DND-41 (cell line): ENCODE measurements around the gene ADCY7.

ENCODE experiments used
- ATAC-seq: fragments of 200-7000 bp; cut with Tn5 transposase; 3 replicates; pipeline ENCODE4 v1.9.1; 2021; ENCODE audit warnings: low read depth; ENCODE audit not compliant: insufficient read depth
- DNase-seq: peaks from one replicate; pipeline ENCODE4 v3.0.0-alpha.2; 2020
- H2AFZ ChIP-seq: 2 replicates; pipeline ENCODE4 v1.6.0; 2012; ENCODE audit warnings: low read depth, low read length
- H3K27ac ChIP-seq: 2 replicates; pipeline ENCODE4 v1.5.1; 2012; ENCODE audit warnings: low read length, inconsistent platforms
- H3K27me3 ChIP-seq: fragments of 200-600 bp; sonication (generic); 2 replicates; pipeline ENCODE4 v1.6.0; 2012; ENCODE audit warnings: low read length, mild to moderate bottlenecking, inconsistent platforms; ENCODE audit not compliant: insufficient read depth, poor library complexity
- H3K36me3 ChIP-seq: 2 replicates; pipeline ENCODE4 v1.5.1; 2012; ENCODE audit warnings: low read length, inconsistent platforms; ENCODE audit not compliant: insufficient read depth
- H3K4me1 ChIP-seq: 2 replicates; pipeline ENCODE4 v1.5.1; 2012; ENCODE audit warnings: mild to moderate bottlenecking, low read length; ENCODE audit not compliant: insufficient read depth
- H3K4me2 ChIP-seq: 2 replicates; pipeline ENCODE4 v1.6.0; 2012; ENCODE audit warnings: mild to moderate bottlenecking, moderate library complexity, low read length, inconsistent platforms; ENCODE audit not compliant: insufficient read depth
- H3K4me3 ChIP-seq, 2 experiments: fragments of 200-600 bp in 1 of 2; shearing (Covaris generic) in 1 of 2; 2 replicates each; pipeline ENCODE4 v1.5.1; 2012 to 2016; ENCODE audit warnings: inconsistent platforms in 2 of 2, low read length in 2 of 2, mild to moderate bottlenecking in 2 of 2, low read depth in 1 of 2, moderate library complexity in 1 of 2
- H3K79me2 ChIP-seq: 2 replicates; pipeline ENCODE4 v1.6.0; 2012; ENCODE audit warnings: low read length, inconsistent platforms; ENCODE audit not compliant: insufficient read depth
- H3K9ac ChIP-seq: 2 replicates; pipeline ENCODE4 v1.6.0; 2012; ENCODE audit warnings: low read depth, mild to moderate bottlenecking, inconsistent platforms, low read length, moderate library complexity
- H3K9me3 ChIP-seq: 2 replicates; pipeline ENCODE4 v1.5.1; 2012; ENCODE audit warnings: low read length, moderate library complexity, mild to moderate bottlenecking, inconsistent platforms; ENCODE audit not compliant: insufficient read depth, severe bottlenecking
- H4K20me1 ChIP-seq: 2 replicates; pipeline ENCODE4 v1.6.0; 2012; ENCODE audit warnings: low read length; ENCODE audit not compliant: insufficient read depth
- EZH2 ChIP-seq: IDR thresholded peaks from 3 replicates; pipeline ENCODE4 v1.6.1; 2012; ENCODE audit warnings: borderline replicate concordance, low read depth, mild to moderate bottlenecking, moderate library complexity, low read length, inconsistent platforms; ENCODE audit not compliant: severe bottlenecking
- TF ChIP-seq, protein P1 (sequence below): IDR thresholded peaks from 2 replicates; pipeline ENCODE4 v1.5.1; 2012; ENCODE audit warnings: borderline replicate concordance, low read length, moderate library complexity, mild to moderate bottlenecking; ENCODE audit not compliant: poor library complexity, severe bottlenecking; ENCODE audit errors: extremely low read depth

The ADCY7 gene

GRCh38 chr16:50251375-50252081, 14.8 kb upstream of the ADCY7 start:
- Histone ChIP-seq H3K4me3 (no peak overlapping the region), H3K36me3 (no peaks in the 10 kb centered on the region), H4K20me1 (peaks cover 3% of the 10 kb centered on the region; the same call in 1 of the 2 replicates), H3K4me1 (no peaks in the 10 kb centered on the region), H3K27ac (no peak overlapping the region), H2AFZ (no peak overlapping the region), H3K79me2 (no peaks in the 10 kb centered on the region), H3K9me3 (no peaks in the 10 kb centered on the region), H3K4me2 (no peak overlapping the region), H3K9ac (no peak overlapping the region), H3K27me3 (peaks cover 10% of the 10 kb centered on the region)
- peak; percentile 39; the same call in 2 of the 3 replicates for ATAC-seq
- TF ChIP-seq, protein P1, sequence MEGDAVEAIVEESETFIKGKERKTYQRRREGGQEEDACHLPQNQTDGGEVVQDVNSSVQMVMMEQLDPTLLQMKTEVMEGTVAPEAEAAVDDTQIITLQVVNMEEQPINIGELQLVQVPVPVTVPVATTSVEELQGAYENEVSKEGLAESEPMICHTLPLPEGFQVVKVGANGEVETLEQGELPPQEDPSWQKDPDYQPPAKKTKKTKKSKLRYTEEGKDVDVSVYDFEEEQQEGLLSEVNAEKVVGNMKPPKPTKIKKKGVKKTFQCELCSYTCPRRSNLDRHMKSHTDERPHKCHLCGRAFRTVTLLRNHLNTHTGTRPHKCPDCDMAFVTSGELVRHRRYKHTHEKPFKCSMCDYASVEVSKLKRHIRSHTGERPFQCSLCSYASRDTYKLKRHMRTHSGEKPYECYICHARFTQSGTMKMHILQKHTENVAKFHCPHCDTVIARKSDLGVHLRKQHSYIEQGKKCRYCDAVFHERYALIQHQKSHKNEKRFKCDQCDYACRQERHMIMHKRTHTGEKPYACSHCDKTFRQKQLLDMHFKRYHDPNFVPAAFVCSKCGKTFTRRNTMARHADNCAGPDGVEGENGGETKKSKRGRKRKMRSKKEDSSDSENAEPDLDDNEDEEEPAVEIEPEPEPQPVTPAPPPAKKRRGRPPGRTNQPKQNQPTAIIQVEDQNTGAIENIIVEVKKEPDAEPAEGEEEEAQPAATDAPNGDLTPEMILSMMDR: no peak
- TF ChIP-seq EZH2: no peak
- DNase-seq: no peak

GRCh38 chr16:50252082-50252611, 14.2 kb upstream of the ADCY7 start:
- H3K27ac ChIP-seq: no peak overlapping the region
- H3K36me3 ChIP-seq: no peaks in the 10 kb centered on the region
- H3K9ac ChIP-seq: no peak overlapping the region
- H4K20me1 ChIP-seq: peaks cover 3% of the 10 kb centered on the region; the same call in 1 of the 2 replicates
- H3K9me3 ChIP-seq: no peaks in the 10 kb centered on the region
- H3K4me3 ChIP-seq: no peak overlapping the region
- no peak for TF ChIP-seq EZH2
- TF ChIP-seq, protein P1: no peak
- H2AFZ ChIP-seq: no peak overlapping the region
- H3K79me2 ChIP-seq: no peaks in the 10 kb centered on the region
- no peak for DNase-seq
- ATAC-seq: no peak
- H3K4me1 ChIP-seq: no peaks in the 10 kb centered on the region
- no peak overlapping the region for H3K4me2 ChIP-seq
- H3K27me3 ChIP-seq: peaks cover 6% of the 10 kb centered on the region

DNA sequence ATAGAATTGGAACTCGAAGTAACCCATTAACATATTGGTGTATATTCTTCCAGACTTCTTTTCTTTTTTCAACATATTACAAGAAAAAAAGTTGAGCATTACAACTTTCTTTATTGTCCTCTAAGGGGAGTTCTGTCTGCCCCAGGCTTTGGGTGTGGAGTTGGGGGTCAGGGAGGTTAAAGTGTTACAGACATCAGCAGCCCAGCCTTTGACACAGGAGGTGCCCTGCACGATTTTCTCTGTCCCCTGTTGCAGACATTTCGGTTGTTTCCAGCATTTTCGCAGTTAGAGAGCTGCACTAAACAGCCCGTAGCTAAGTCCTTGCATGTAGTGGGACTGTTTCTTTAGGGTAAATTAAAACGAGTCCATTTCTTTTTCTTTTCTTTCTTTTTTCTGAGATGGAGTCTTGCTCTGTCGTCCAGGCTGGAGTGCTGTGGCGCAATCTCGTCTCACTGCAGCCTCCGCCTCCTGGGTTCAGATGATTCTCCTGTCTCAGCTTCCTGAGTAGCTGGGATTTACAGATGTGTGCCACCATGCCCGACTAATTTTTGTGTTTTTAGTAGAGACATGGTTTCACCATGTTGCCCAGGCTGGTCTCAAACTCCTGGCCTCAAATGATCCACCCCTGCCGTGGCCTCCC, 13.4 kb upstream of the ADCY7 start:
- Histone ChIP-seq H3K79me2 (no peaks in the 10 kb centered on the region), H3K9me3 (no peaks in the 10 kb centered on the region), H3K27ac (no peak overlapping the region), H3K4me2 (no peak overlapping the region), H3K27me3 (peaks cover 7% of the 10 kb centered on the region), H3K9ac (no peak overlapping the region), H3K36me3 (no peaks in the 10 kb centered on the region), H2AFZ (no peak overlapping the region), H3K4me3 (no peak overlapping the region), H3K4me1 (no peaks in the 10 kb centered on the region), H4K20me1 (peaks cover 3% of the 10 kb centered on the region; the same call in 1 of the 2 replicates)
- DNase-seq (no peak), ATAC-seq (no peak)
- TF ChIP-seq, protein P1: no peak
- TF ChIP-seq EZH2: no peak
